Gastrocnemius medialis (tissue), 4 donors: ENCODE results near the gene CGREF1. TPM values are rescaled to one million over a fixed set of nuclear protein-coding genes. Genes with fewer than 3 reads are reported as not detected.

ENCODE experiments used
- ATAC-seq, 2 donors: fragments of 150-250 bp; one replicate each; pipeline ENCODE4 v1.9.1; 2016
- DNase-seq, 2 donors: peaks; one replicate each; pipeline ENCODE4 v3.0.0-alpha.2; 2019
- H3K27ac ChIP-seq, 4 donors: fragments of 200-600 bp; sonication (generic); 1 replicate in 1 of 4; 2 replicates in 3 of 4; pipeline ENCODE4 v1.5.1; 2016 to 2018; ENCODE audit warnings: mild to moderate bottlenecking in 2 of 4, moderate library complexity in 1 of 4
- H3K27me3 ChIP-seq, 3 donors: fragments of 200-600 bp; sonication (generic) in 2 of 3; 1 replicate in 1 of 3; 2 replicates in 2 of 3; pipeline versions ENCODE4 v1.5.1 to v1.6.0; 2016 to 2019; ENCODE audit warnings: mild to moderate bottlenecking in 1 of 3, moderate library complexity in 1 of 3
- H3K36me3 ChIP-seq, 2 donors: fragments of 200-600 bp; sonication (generic) in 1 of 2; one replicate each; pipeline ENCODE4 v1.5.1; 2017 to 2018
- H3K4me1 ChIP-seq, 2 donors: fragments of 200-600 bp; sonication (generic) in 1 of 2; one replicate each; pipeline ENCODE4 v1.5.1; 2016 to 2017; ENCODE audit warnings: mild to moderate bottlenecking in 2 of 2
- H3K4me3 ChIP-seq, 4 donors: fragments of 200-600 bp; sonication (generic) in 3 of 4; 1 replicate in 1 of 4; 2 replicates in 3 of 4; pipeline ENCODE4 v1.5.1; 2016 to 2019; ENCODE audit warnings: mild to moderate bottlenecking in 2 of 4
- H3K9me3 ChIP-seq, 3 donors: fragments of 200-600 bp; sonication (generic) in 2 of 3; 1 replicate in 1 of 3; 2 replicates in 2 of 3; pipeline ENCODE4 v1.5.1; 2016 to 2019
- CTCF ChIP-seq, 5 experiments: fragments of 450-650 bp in 3 of 5; fragments of 200-600 bp in 2 of 5; sonication (generic) in 2 of 5; IDR thresholded peaks in 4 of 5; conservative IDR thresholded peaks in 1 of 5; 1 replicate in 4 of 5; 2 replicates in 1 of 5; pipeline ENCODE4 v1.5.1; 2016 to 2019; ENCODE audit warnings: antibody characterized with exemption in 5 of 5, mild to moderate bottlenecking in 3 of 5, moderate library complexity in 3 of 5
- POLR2A ChIP-seq, 2 donors: fragments of 450-650 bp; IDR thresholded peaks; one replicate each; pipeline ENCODE4 v1.6.1; 2017; ENCODE audit warnings: antibody characterized with exemption in 2 of 2, mild to moderate bottlenecking in 2 of 2, moderate library complexity in 2 of 2
- in situ Hi-C, 4 donors: fragments of 200-750 bp; cut with MboI; loops; one replicate each; pipeline versions ENCODE4 v1.15.0 to v1.8.0; 2017; ENCODE audit warnings: low sequenced_read_pairs in 4 of 4
- intact Hi-C: fragments of 100-400 bp; cut with DNase I; formaldehyde crosslinking; loops from one replicate; pipeline ENCODE4 v1.15.1; 2023; ENCODE audit warnings: low total_unique reads
- total RNA-seq, 4 donors: library from RNA; depleted of rRNA; stranded (reverse); fragments of >200 nt; gene quantifications; one replicate each; pipeline versions ENCODE4 v1.1.0 to v1.2.3, GENCODE V29; 2016

Gene CGREF1
- total RNA-seq, 4 donors from 2014 or later, result 1.2 to 7.1 (median 4.3) TPM

DNA sequence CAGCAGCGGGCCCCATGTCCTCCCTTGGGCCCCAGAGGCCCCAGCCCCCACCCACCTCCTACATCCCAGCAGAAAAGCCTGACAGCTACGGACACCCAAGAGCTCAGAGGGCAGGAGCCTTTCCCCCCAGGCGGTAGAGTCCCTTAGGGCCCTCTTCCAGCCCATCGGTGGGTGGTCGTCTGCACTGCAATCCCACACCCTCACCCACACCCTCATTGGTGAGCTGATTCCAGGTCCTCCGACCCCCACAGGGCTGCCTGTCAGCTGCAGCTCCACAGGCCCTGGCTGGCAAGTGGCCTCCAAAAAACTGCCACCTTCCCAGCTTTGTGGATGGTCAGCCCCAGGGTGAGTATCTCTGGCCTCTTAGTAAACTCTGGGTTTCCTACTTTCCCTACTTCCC, 40.3 kb upstream of the CGREF1 start:
- ATAC-seq (no peak), DNase-seq (no peak)
- Histone ChIP-seq H3K9me3 (no peaks in the 10 kb centered on the region), H3K4me1 (no peaks in the 10 kb centered on the region), H3K36me3 (no peaks in the 10 kb centered on the region), H3K4me3 (no peak overlapping the region), H3K27me3 (no peaks in the 10 kb centered on the region), H3K27ac (no peak overlapping the region)
- TF ChIP-seq CTCF (IDR thresholded peaks at IDR 0.05 in 4 of 5, conservative IDR thresholded peaks at IDR 0.05 in 1 of 5), result no peak
- in situ Hi-C loops (no loop called here), intact Hi-C loops (no loop called here)

GRCh38 chr2:27158468-27158867, 39.5 kb upstream of the CGREF1 start:
- Histone ChIP-seq H3K4me1 (no peaks in the 10 kb centered on the region), H3K27ac (no peak overlapping the region), H3K36me3 (no peaks in the 10 kb centered on the region), H3K9me3 (no peaks in the 10 kb centered on the region), H3K4me3 (no peak overlapping the region), H3K27me3 (no peaks in the 10 kb centered on the region)
- no peak for TF ChIP-seq POLR2A (IDR thresholded peaks at IDR 0.05)
- no peak for TF ChIP-seq CTCF (IDR thresholded peaks at IDR 0.05 in 4 of 5, conservative IDR thresholded peaks at IDR 0.05 in 1 of 5)
- in situ Hi-C loops, result no loop called here
- DNase-seq (no peak), ATAC-seq (no peak)
- intact Hi-C loops, result no loop called here

GRCh38 chr2:27155069-27155520, 36.2 kb upstream of the CGREF1 start:
- ATAC-seq (no peak), DNase-seq (no peak)
- Histone ChIP-seq H3K27ac (no peak overlapping the region), H3K27me3 (no peaks in the 10 kb centered on the region), H3K9me3 (no peaks in the 10 kb centered on the region), H3K4me1 (no peaks in the 10 kb centered on the region), H3K36me3 (no peaks in the 10 kb centered on the region), H3K4me3 (no peak overlapping the region)
- in situ Hi-C loops (no loop called here), intact Hi-C loops (no loop called here)
- TF ChIP-seq CTCF (IDR thresholded peaks at IDR 0.05 in 4 of 5, conservative IDR thresholded peaks at IDR 0.05 in 1 of 5), result no peak
- TF ChIP-seq POLR2A (IDR thresholded peaks at IDR 0.05), result no peak

DNA sequence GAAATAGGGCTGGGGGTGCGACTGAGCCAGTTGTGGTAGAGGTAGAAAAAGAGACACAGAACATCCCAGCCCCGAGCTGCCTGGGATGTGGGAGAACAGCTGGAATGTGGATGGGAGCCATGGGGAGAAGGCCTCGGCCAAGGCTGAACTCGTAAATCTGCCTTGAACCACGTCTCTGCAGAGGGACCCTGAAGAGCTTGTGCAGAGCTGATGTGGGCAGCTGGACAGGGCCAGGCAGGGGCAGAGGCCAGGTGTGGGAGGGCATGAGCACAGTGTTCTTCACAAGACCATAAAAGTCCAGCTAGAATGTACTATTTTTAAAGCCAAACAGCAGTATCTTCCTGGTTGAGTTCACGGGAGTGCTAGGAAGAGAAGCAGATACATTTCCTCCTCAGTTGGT, 35.6 kb upstream of the CGREF1 start:
- intact Hi-C loops, result no loop called here
- no peak for ATAC-seq

More for the DNA sequence above, 35.6 kb upstream of the CGREF1 start:
- no peak for TF ChIP-seq CTCF (IDR thresholded peaks at IDR 0.05 in 4 of 5, conservative IDR thresholded peaks at IDR 0.05 in 1 of 5)
- no peak for TF ChIP-seq POLR2A (IDR thresholded peaks at IDR 0.05)
- H3K9me3 ChIP-seq, result no peaks in the 10 kb centered on the region
- H3K27ac ChIP-seq, result no peak overlapping the region
- no peak for DNase-seq
- H3K36me3 ChIP-seq, result no peaks in the 10 kb centered on the region
- H3K4me1 ChIP-seq, result no peaks in the 10 kb centered on the region
- no peak overlapping the region for H3K4me3 ChIP-seq
- no peaks in the 10 kb centered on the region for H3K27me3 ChIP-seq
- in situ Hi-C loops, result no loop called here
